Activated CD8-positive, alpha-beta T cell treated with anti-CD3 and anti-CD28 coated beads for 36 hours (primary cell): ENCODE results near the gene HACE1. TPM values are rescaled to one million over a fixed set of nuclear protein-coding genes. Genes with fewer than 3 reads are reported as not detected.

ENCODE experiments used
- ATAC-seq: fragments of 200-7000 bp; cut with Tn5 transposase; one replicate; pipeline ENCODE4 v1.10.0; 2021; ENCODE audit warnings: mild to moderate bottlenecking, moderate library complexity
- CTCF ChIA-PET: fragments of 350-600 bp; sonication (Branson Sonifier 250); formaldehyde crosslinking; loops from one replicate; lab custom pipeline; 2021; ENCODE audit warnings: antibody characterized with exemption; lab: Charles Lee
- POLR2A ChIA-PET: fragments of 350-600 bp; sonication (Branson Sonifier 250); formaldehyde crosslinking; loops from one replicate; lab custom pipeline; 2021; ENCODE audit warnings: antibody characterized with exemption; lab: Charles Lee
- DNase-seq: peaks from one replicate; pipeline ENCODE4 v3.0.0-alpha.2; 2020
- H3K27ac Mint-ChIP-seq: one replicate; pipeline ENCODE4 v1.8.0; 2021; ENCODE audit warnings: mild to moderate bottlenecking, mixed read lengths
- H3K27me3 Mint-ChIP-seq: one replicate; pipeline ENCODE4 v1.8.0; 2021; ENCODE audit warnings: mixed read lengths
- H3K36me3 Mint-ChIP-seq: one replicate; pipeline ENCODE4 v1.8.0; 2021; ENCODE audit warnings: low read depth, mixed read lengths
- H3K4me1 Mint-ChIP-seq: one replicate; pipeline ENCODE4 v1.8.0; 2021; ENCODE audit warnings: low read depth, mixed read lengths
- H3K4me3 Mint-ChIP-seq: one replicate; pipeline ENCODE4 v1.8.0; 2021; ENCODE audit warnings: mild to moderate bottlenecking, moderate library complexity, mixed read lengths
- H3K9me3 Mint-ChIP-seq: one replicate; pipeline ENCODE4 v1.8.0; 2021; ENCODE audit warnings: mixed read lengths
- intact Hi-C: fragments of 100-400 bp; cut with micrococcal nuclease; formaldehyde crosslinking; loops from one replicate; pipeline ENCODE4 v1.10.0; 2022
- total RNA-seq, 2 experiments: library from RNA; stranded (reverse); gene quantifications; one replicate each; pipeline ENCODE4 v1.2.3, GENCODE V29; 2021
- TF ChIP-seq, protein P1 (sequence below): fragments of 200-600 bp; IDR thresholded peaks from one replicate; pipeline ENCODE4 v1.8.0; 2022; ENCODE audit warnings: antibody characterized with exemption, mild to moderate bottlenecking

HACE1 gene
- total RNA-seq, 2 experiments from 2014 or later: 14.5 to 17.5 TPM

DNA sequence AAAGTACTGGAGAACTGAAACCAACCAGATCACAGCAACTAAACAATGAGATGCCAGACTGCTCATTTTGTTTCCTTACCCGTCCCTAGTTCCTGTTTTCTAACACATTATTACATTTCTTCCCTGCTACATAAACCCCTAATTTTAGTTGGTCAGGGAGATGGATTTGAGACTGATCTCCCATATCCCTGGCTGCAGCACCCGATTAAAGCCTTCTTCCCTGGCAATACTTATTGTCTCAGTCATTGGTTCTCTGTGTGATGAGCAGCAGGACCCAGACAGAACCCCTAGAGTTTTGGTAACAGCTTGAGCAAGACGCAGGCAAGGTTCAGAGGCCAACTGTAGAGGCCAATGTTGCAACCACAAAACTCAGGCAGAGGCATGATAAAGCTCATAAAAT, 28.3 kb upstream of the HACE1 start:
- Mint-ChIP-seq H3K27me3 (peaks cover 6% of the 10 kb centered on the region), H3K27ac (no peak overlapping the region), H3K4me3 (no peak overlapping the region), H3K4me1 (no peaks in the 10 kb centered on the region), H3K36me3 (no peaks in the 10 kb centered on the region), H3K9me3 (peaks cover 6% of the 10 kb centered on the region)
- DNase-seq (no peak), ATAC-seq (no peak)
- intact Hi-C loops: no loop called here
- CTCF ChIA-PET: no interaction called here
- POLR2A ChIA-PET: no interaction called here
- TF ChIP-seq, protein P1, sequence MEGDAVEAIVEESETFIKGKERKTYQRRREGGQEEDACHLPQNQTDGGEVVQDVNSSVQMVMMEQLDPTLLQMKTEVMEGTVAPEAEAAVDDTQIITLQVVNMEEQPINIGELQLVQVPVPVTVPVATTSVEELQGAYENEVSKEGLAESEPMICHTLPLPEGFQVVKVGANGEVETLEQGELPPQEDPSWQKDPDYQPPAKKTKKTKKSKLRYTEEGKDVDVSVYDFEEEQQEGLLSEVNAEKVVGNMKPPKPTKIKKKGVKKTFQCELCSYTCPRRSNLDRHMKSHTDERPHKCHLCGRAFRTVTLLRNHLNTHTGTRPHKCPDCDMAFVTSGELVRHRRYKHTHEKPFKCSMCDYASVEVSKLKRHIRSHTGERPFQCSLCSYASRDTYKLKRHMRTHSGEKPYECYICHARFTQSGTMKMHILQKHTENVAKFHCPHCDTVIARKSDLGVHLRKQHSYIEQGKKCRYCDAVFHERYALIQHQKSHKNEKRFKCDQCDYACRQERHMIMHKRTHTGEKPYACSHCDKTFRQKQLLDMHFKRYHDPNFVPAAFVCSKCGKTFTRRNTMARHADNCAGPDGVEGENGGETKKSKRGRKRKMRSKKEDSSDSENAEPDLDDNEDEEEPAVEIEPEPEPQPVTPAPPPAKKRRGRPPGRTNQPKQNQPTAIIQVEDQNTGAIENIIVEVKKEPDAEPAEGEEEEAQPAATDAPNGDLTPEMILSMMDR: no peak

GRCh38 chr6:104887350-104887749, 27.6 kb upstream of the HACE1 start:
- intact Hi-C loops: no loop called here
- Mint-ChIP-seq H3K36me3 (no peaks in the 10 kb centered on the region), H3K9me3 (peaks cover 6% of the 10 kb centered on the region), H3K27ac (no peak overlapping the region), H3K27me3 (peaks cover 6% of the 10 kb centered on the region), H3K4me3 (no peak overlapping the region), H3K4me1 (no peaks in the 10 kb centered on the region)
- CTCF ChIA-PET: no interaction called here
- ATAC-seq (no peak), DNase-seq (peak; percentile 7)
- TF ChIP-seq, protein P1: no peak
- POLR2A ChIA-PET: no interaction called here

- ATAC-seq: no peak
- CTCF ChIA-PET: interaction anchor here (0.6 kb wide), 1 partner anchor 10 kb away, joined by 3 read pairs; no protein-coding TSS in a partner anchor
- H3K4me3 Mint-ChIP-seq: no peak overlapping the region
- POLR2A ChIA-PET: no interaction called here
- DNase-seq: no peak
- TF ChIP-seq, protein P1: no peak
- no peaks in the 10 kb centered on the region for H3K36me3 Mint-ChIP-seq
- no peaks in the 10 kb centered on the region for H3K4me1 Mint-ChIP-seq
- no peak overlapping the region for H3K27ac Mint-ChIP-seq
- peaks cover 6% of the 10 kb centered on the region for H3K9me3 Mint-ChIP-seq
- intact Hi-C loops: no loop called here
- H3K27me3 Mint-ChIP-seq: peaks cover 4% of the 10 kb centered on the region
Observed at GRCh38 chr6:104885518-104886043, 25.9 kb upstream of the HACE1 start.

- ChIA-PET POLR2A (no interaction called here), CTCF (interaction anchor here (0.6 kb wide), 1 partner anchor 9 kb away, joined by 3 read pairs; no protein-coding TSS in a partner anchor)
- intact Hi-C loops: no loop called here
- ATAC-seq: no peak
- Mint-ChIP-seq H3K9me3 (peaks cover 6% of the 10 kb centered on the region), H3K4me3 (no peak overlapping the region), H3K27me3 (peaks cover 4% of the 10 kb centered on the region), H3K36me3 (no peaks in the 10 kb centered on the region), H3K4me1 (no peaks in the 10 kb centered on the region), H3K27ac (no peak overlapping the region)
- TF ChIP-seq, protein P1: no peak
- DNase-seq: no peak
Observed at GRCh38 chr6:104884867-104885517, 25.3 kb upstream of the HACE1 start.

- Mint-ChIP-seq H3K27me3 (peaks cover 5% of the 10 kb centered on the region), H3K4me1 (no peaks in the 10 kb centered on the region), H3K36me3 (no peaks in the 10 kb centered on the region), H3K9me3 (no peaks in the 10 kb centered on the region), H3K27ac (no peak overlapping the region), H3K4me3 (no peak overlapping the region)
- TF ChIP-seq, protein P1: no peak
- DNase-seq (no peak), ATAC-seq (no peak)
- CTCF ChIA-PET: no interaction called here
- intact Hi-C loops: no loop called here
- POLR2A ChIA-PET: no interaction called here
Observed at GRCh38 chr6:104881964-104882668, 22.4 kb upstream of the HACE1 start.
